Islet of Langerhans (tissue), 1 donor: Measurements from ENCODE around the gene RBMXL3.
"Not testable (repeated sequence)": the region's sequence is repeated elsewhere in the genome, so short reads cannot be mapped to it uniquely, and the experiment has no call there.

ENCODE experiments used
- FAIRE-seq: peaks from one replicate; lab custom pipeline; 2011; peaks lifted over from hg19 to GRCh38; lab: Jason Lieb, UNC

The RBMXL3 gene

GRCh38 chrX:115189110-115189509, at the start of gene RBMXL3:
Gene RBMXL3, plus strand, starts transcription at chrX:115189410. Its CDS starts 32 bp downstream, at chrX:115189442.
- no peak for FAIRE-seq

- no peak for FAIRE-seq
Observed at GRCh38 chrX:115142057-115142456, 47.2 kb upstream of the RBMXL3 start.

GRCh38 chrX:115147220-115147619, 42.0 kb upstream of the RBMXL3 start:
- peak; percentile 90 for FAIRE-seq

- no peak for FAIRE-seq
Observed at GRCh38 chrX:115173181-115173580, 16.0 kb upstream of the RBMXL3 start.

GRCh38 chrX:115174548-115174947, 14.7 kb upstream of the RBMXL3 start:
- no peak for FAIRE-seq

GRCh38 chrX:115177932-115178331, 11.3 kb upstream of the RBMXL3 start:
- no peak for FAIRE-seq

GRCh38 chrX:115178473-115178872, 10.7 kb upstream of the RBMXL3 start:
- no peak for FAIRE-seq

GRCh38 chrX:115183980-115184379, 5.2 kb upstream of the RBMXL3 start:
- FAIRE-seq = no peak

- no peak for FAIRE-seq
Observed at GRCh38 chrX:115189646-115190635, 731 bp downstream of the RBMXL3 start.

- FAIRE-seq = no peak
Observed at GRCh38 chrX:115190636-115191489, 1.7 kb downstream of the RBMXL3 start.

- no peak for FAIRE-seq
Observed at GRCh38 chrX:115191490-115192243, 2.5 kb downstream of the RBMXL3 start.

GRCh38 chrX:115192244-115192700, 3.1 kb downstream of the RBMXL3 start:
- FAIRE-seq = no peak

GRCh38 chrX:115204040-115204439, 14.8 kb downstream of the RBMXL3 start:
- FAIRE-seq = no peak

- FAIRE-seq = not testable (repeated sequence)
Observed at GRCh38 chrX:115209547-115209946, 20.3 kb downstream of the RBMXL3 start.

GRCh38 chrX:115214151-115214550, 24.9 kb downstream of the RBMXL3 start:
- FAIRE-seq = no peak

- no peak for FAIRE-seq
Observed at GRCh38 chrX:115214605-115215004, 25.4 kb downstream of the RBMXL3 start.

- not testable (repeated sequence) for FAIRE-seq
Observed at GRCh38 chrX:115217346-115217745, 28.1 kb downstream of the RBMXL3 start.

- FAIRE-seq = no peak
Observed at GRCh38 chrX:115226929-115227328, 37.7 kb downstream of the RBMXL3 start.

- FAIRE-seq = no peak
Observed at GRCh38 chrX:115229337-115230003, 40.3 kb downstream of the RBMXL3 start.

- FAIRE-seq = peak; percentile 88
Observed at GRCh38 chrX:115232933-115233496, 43.8 kb downstream of the RBMXL3 start.
